ENCODE measurements around the gene TSPAN1. TPM values are rescaled to one million over a fixed set of nuclear protein-coding genes. Genes with fewer than 3 reads are reported as not detected.

The TSPAN1 gene
- total and polyA plus RNA-seq, 12 donors = 0.39 to 44.6 (median 7.6) TPM

GRCh38 chr1:46148318-46148717, 26.6 kb upstream of the TSPAN1 start:
- intact Hi-C loops (cut with DNase I) = no loop called here
- no peak for DNase-seq
- Histone ChIP-seq H3K9me3 (replicated peaks in 1 of 3) (no peaks in the 10 kb centered on the region), H3K4me3 (no peak overlapping the region), H3K27me3 (no peaks in the 10 kb centered on the region), H3K4me1 (replicated peaks in 1 of 2) (no peaks in the 10 kb centered on the region), H3K36me3 (replicated peaks in 1 of 2) (no peaks in the 10 kb centered on the region), H3K27ac (no peak overlapping the region)
- TF ChIP-seq, protein P1, sequence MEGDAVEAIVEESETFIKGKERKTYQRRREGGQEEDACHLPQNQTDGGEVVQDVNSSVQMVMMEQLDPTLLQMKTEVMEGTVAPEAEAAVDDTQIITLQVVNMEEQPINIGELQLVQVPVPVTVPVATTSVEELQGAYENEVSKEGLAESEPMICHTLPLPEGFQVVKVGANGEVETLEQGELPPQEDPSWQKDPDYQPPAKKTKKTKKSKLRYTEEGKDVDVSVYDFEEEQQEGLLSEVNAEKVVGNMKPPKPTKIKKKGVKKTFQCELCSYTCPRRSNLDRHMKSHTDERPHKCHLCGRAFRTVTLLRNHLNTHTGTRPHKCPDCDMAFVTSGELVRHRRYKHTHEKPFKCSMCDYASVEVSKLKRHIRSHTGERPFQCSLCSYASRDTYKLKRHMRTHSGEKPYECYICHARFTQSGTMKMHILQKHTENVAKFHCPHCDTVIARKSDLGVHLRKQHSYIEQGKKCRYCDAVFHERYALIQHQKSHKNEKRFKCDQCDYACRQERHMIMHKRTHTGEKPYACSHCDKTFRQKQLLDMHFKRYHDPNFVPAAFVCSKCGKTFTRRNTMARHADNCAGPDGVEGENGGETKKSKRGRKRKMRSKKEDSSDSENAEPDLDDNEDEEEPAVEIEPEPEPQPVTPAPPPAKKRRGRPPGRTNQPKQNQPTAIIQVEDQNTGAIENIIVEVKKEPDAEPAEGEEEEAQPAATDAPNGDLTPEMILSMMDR (IDR thresholded peaks at IDR 0.05) = no peak
- no peak for TF ChIP-seq POLR2A (IDR thresholded peaks at IDR 0.05)
- WGBS, 4 donors = 70 to 81% (median 77%) methylated on average over 2 of the region's 2 CpGs

- intact Hi-C loops (cut with DNase I) = no loop called here
- Histone ChIP-seq H3K27ac (peak overlapping the region in 1 of 5 donors; percentile 23), H3K27me3 (no peaks in the 10 kb centered on the region), H3K4me1 (replicated peaks in 1 of 2) (no peaks in the 10 kb centered on the region), H3K36me3 (replicated peaks in 1 of 2) (no peaks in the 10 kb centered on the region), H3K9me3 (replicated peaks in 1 of 3) (no peaks in the 10 kb centered on the region), H3K4me3 (no peak overlapping the region)
- no peak for DNase-seq
- WGBS, 4 donors = 79 to 94% (median 86%) methylated on average over 2 of the region's 2 CpGs
- TF ChIP-seq, protein P1 (IDR thresholded peaks at IDR 0.05) = no peak
- no peak for TF ChIP-seq POLR2A (IDR thresholded peaks at IDR 0.05)
These were observed 24.8 kb upstream of the TSPAN1 start for GRCh38 chr1:46150085-46150484.

DNA sequence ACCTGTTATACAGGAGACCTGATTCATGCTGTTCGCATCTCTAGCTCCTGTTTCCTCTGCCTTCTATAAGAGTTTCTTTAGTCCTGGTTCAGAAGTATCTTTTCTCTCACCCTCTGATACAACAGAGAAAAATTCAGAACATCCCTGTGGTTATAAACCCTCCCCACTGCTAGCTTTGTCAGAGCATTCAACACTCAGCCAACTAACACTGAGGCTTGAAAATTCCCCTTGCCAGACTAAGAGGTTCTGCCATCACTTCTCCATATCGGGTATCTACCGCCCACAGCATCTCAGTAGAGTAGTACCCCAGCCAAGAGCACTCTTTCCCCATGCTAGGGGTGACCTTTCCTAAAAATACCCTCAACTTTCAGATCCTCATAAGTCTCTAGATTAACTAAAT, 22.9 kb upstream of the TSPAN1 start:
- Histone ChIP-seq H3K36me3 (replicated peaks in 1 of 2) (no peaks in the 10 kb centered on the region), H3K9me3 (replicated peaks in 1 of 3) (no peaks in the 10 kb centered on the region), H3K4me3 (no peak overlapping the region), H3K27ac (no peak overlapping the region), H3K4me1 (replicated peaks in 1 of 2) (no peaks in the 10 kb centered on the region), H3K27me3 (no peaks in the 10 kb centered on the region)
- WGBS, 4 donors = 92 to 97% (median 94%) methylated on average over 3 of the region's 3 CpGs
- intact Hi-C loops (cut with DNase I) = no loop called here
- DNase-seq = no peak
- TF ChIP-seq, protein P1 (IDR thresholded peaks at IDR 0.05) = no peak
- no peak for TF ChIP-seq POLR2A (IDR thresholded peaks at IDR 0.05)

DNA sequence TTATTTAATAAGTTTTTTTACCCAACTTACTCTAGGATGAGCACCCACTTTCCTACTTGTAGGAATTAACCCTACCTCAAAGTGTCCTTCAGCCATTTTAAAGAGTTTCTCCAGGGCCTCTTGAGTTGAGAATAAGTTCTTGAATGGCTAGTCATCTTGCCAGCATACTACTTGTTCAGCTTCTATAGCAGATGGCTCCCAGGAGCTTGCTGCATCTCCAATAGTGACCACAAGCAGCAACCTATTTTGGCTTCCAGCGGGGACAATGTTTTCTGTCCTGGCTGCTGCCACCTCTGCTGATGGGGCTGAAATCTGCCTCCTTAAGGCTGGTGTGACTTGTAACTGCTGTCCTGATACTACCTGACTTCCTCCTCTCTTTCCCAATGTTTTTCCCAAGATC, 21.7 kb upstream of the TSPAN1 start:
- WGBS, 4 donors = 97 to 100% (median 100%) methylated on average over 1 of the region's 1 CpG
- Histone ChIP-seq H3K27ac (no peak overlapping the region), H3K36me3 (replicated peaks in 1 of 2) (no peaks in the 10 kb centered on the region), H3K9me3 (replicated peaks in 1 of 3) (no peaks in the 10 kb centered on the region), H3K4me1 (replicated peaks in 1 of 2) (no peaks in the 10 kb centered on the region), H3K4me3 (no peak overlapping the region), H3K27me3 (no peaks in the 10 kb centered on the region)
- intact Hi-C loops (cut with DNase I) = no loop called here
- TF ChIP-seq, protein P1 (IDR thresholded peaks at IDR 0.05) = no peak
- TF ChIP-seq POLR2A (IDR thresholded peaks at IDR 0.05) = no peak
- no peak for DNase-seq

All from adrenal gland (tissue), 12 donors.